GM12878 (cell line): Measurements from ENCODE around the gene PRICKLE3. TPM values are rescaled to one million over a fixed set of nuclear protein-coding genes. Genes with fewer than 3 reads are reported as not detected.
A peak's percentile ranks its signal among the peaks of the same experiment; 100 is the strongest.

Source experiments
- ATAC-seq: fragments of 200-7000 bp; cut with Tn5 transposase; 3 replicates; pipeline ENCODE4 v1.9.1; 2020; ENCODE audit warnings: mild to moderate bottlenecking, moderate library complexity
- BruUV-seq: library from RNA; stranded (reverse); fragments of 400-500 nt; replicated peaks from 2 replicates; lab custom pipeline; 2021; lab: Mats Ljungman, UMichigan
- CTCF ChIA-PET: fragments of 300-600 bp; sonication (Branson Sonifier 250); formaldehyde crosslinking; extraction: SDS; loops from one replicate; lab custom pipeline; 2021; ENCODE audit warnings: inconsistent platforms; lab: Yijun Ruan, JAX
- POLR2A ChIA-PET: fragments of 350-600 bp; formaldehyde crosslinking; extraction: SDS; loops from one replicate; lab custom pipeline; 2021; ENCODE audit warnings: inconsistent platforms; lab: Charles Lee
- RAD21 ChIA-PET: fragments of 300-600 bp; sonication (Branson Sonifier 250); formaldehyde crosslinking; loops from one replicate; lab custom pipeline; 2023; ENCODE audit warnings: antibody characterized with exemption; ENCODE audit not compliant: unreplicated experiment; lab: Charles Lee
- SMC1A ChIA-PET: fragments of 300-600 bp; sonication (Branson Sonifier 250); formaldehyde crosslinking; loops from one replicate; lab custom pipeline; 2023; ENCODE audit not compliant: unreplicated experiment, uncharacterized antibody; lab: Charles Lee
- DNase-seq: peaks from one replicate; pipeline ENCODE4 v3.0.0-alpha.2; 2011; ENCODE audit warnings: low read depth, low spot score
- FAIRE-seq: peaks from 3 replicates; lab custom pipeline; 2011; peaks lifted over from hg19 to GRCh38; lab: Jason Lieb, UNC
- H2AFZ ChIP-seq: 2 replicates; pipeline ENCODE4 v1.6.0; 2011; ENCODE audit warnings: low read depth, low read length, control low read depth; ENCODE audit not compliant: control insufficient read depth
- H3K27ac ChIP-seq: 2 replicates; pipeline ENCODE4 v1.5.1; 2011; ENCODE audit warnings: control low read depth; ENCODE audit not compliant: control insufficient read depth, insufficient read depth
- H3K27me3 ChIP-seq, 2 experiments: replicated peaks in 1 of 2; 2 replicates each; pipeline versions ENCODE4 v1.6.0 to v1.6.1; 2011; ENCODE audit warnings: low read length in 1 of 2; ENCODE audit not compliant: control insufficient read depth in 2 of 2, insufficient read depth in 2 of 2
- H3K36me3 ChIP-seq, 2 experiments: 2 replicates each; pipeline ENCODE4 v1.5.1; 2011; ENCODE audit warnings: low read length in 1 of 2; ENCODE audit not compliant: control insufficient read depth in 2 of 2, insufficient read depth in 2 of 2
- H3K4me1 ChIP-seq: 2 replicates; pipeline ENCODE4 v1.6.1; 2011; ENCODE audit warnings: mild to moderate bottlenecking, low read length, moderate library complexity, mixed read lengths; ENCODE audit not compliant: control insufficient read depth, insufficient read depth
- H3K4me2 ChIP-seq: 2 replicates; pipeline ENCODE4 v1.6.0; 2011; ENCODE audit warnings: control low read depth; ENCODE audit not compliant: control insufficient read depth, insufficient read depth
- H3K4me3 ChIP-seq: fragments of 200-600 bp; sonication (generic); 2 replicates; pipeline ENCODE4 v1.5.1; 2016
- H3K79me2 ChIP-seq: 2 replicates; pipeline ENCODE4 v1.6.0; 2011; ENCODE audit warnings: low read length; ENCODE audit not compliant: control insufficient read depth, insufficient read depth
- H3K9ac ChIP-seq: 2 replicates; pipeline ENCODE4 v1.8.0; 2011; ENCODE audit warnings: low read length, control low read depth, mixed read lengths; ENCODE audit not compliant: control insufficient read depth, insufficient read depth
- H3K9me3 ChIP-seq: replicated peaks from 3 replicates; pipeline ENCODE4 v1.5.1; 2011; ENCODE audit warnings: mild to moderate bottlenecking, low read length; ENCODE audit not compliant: control insufficient read depth, insufficient read depth
- H4K20me1 ChIP-seq: 2 replicates; pipeline ENCODE4 v1.6.0; 2011; ENCODE audit not compliant: control insufficient read depth, insufficient read depth
- GATAD2B ChIP-seq: fragments of 450-650 bp; conservative IDR thresholded peaks from 2 replicates; pipeline ENCODE4 v1.6.1; 2017; ENCODE audit warnings: low read depth, mild to moderate bottlenecking, moderate library complexity
- HDAC6 ChIP-seq: fragments of 200-600 bp; sonication (generic); IDR thresholded peaks from one replicate; pipeline ENCODE4 v1.8.0; 2017; ENCODE audit warnings: antibody characterized with exemption; ENCODE audit not compliant: unreplicated experiment
- IRF4 ChIP-seq: IDR thresholded peaks from 2 replicates; pipeline ENCODE4 v1.6.1; 2011; ENCODE audit warnings: low read depth, low read length
- MEF2B ChIP-seq: fragments of 450-650 bp; IDR thresholded peaks from 2 replicates; pipeline ENCODE4 v1.6.1; 2018; ENCODE audit warnings: mild to moderate bottlenecking, moderate library complexity; ENCODE audit not compliant: partially characterized antibody, poor library complexity, severe bottlenecking
- NR2F1 ChIP-seq: fragments of 450-650 bp; conservative IDR thresholded peaks from 2 replicates; pipeline ENCODE4 v1.6.1; 2017; ENCODE audit warnings: mild to moderate bottlenecking
- RELA ChIP-seq: fragments of 450-650 bp; IDR thresholded peaks from 2 replicates; pipeline ENCODE4 v1.8.0; 2014; ENCODE audit warnings: borderline replicate concordance; ENCODE audit not compliant: partially characterized antibody
- WGBS: methylation state at CpG from one replicate; pipeline ENCODE4 v1.1.6; 2016; ENCODE audit warnings: low lambda C conversion rate; ENCODE audit not compliant: insufficient replicate concordance, insufficient coverage; ENCODE audit errors: missing lambda C conversion rate; 5-methylcytosine and 5-hydroxymethylcytosine counted together
- in situ Hi-C: fragments of 300-500 bp; cut with MboI; formaldehyde crosslinking; loops from 9 replicates; pipeline ENCODE4 v1.14.3; 2018; ENCODE audit warnings: mixed read lengths
- intact Hi-C: fragments of 100-400 bp; cut with micrococcal nuclease; formaldehyde crosslinking; loops from one replicate; pipeline ENCODE4 v1.14.2; 2022; ENCODE audit not compliant: unreplicated experiment
- polyA plus RNA-seq, 11 experiments: library from polyadenylated mRNA; depleted of rRNA in 4 of 11; unstranded in 6 of 11; stranded (reverse) in 5 of 11; fragments of >200 nt; fragmentation: Nextera tagmentation in 4 of 11; fragmentation: Illumina TruSeq in 1 of 11; extraction: Ambion mirVana in 4 of 11; extraction: Trizol in 1 of 11; gene quantifications; 1 replicate in 1 of 11; 2 replicates in 10 of 11; pipeline versions ENCODE4 v1.2.1 to v1.2.3, GENCODE V29; 2011 to 2016; ENCODE audit warnings: inconsistent platforms in 2 of 11, missing spikeins in 2 of 11, low read depth in 1 of 11
- total RNA-seq, 4 experiments: library from RNA; depleted of rRNA in 3 of 4; stranded (reverse); fragments of >200 nt in 3 of 4; fragmentation: Illumina TruSeq in 1 of 4; extraction: Trizol in 1 of 4; gene quantifications; 2 replicates each; pipeline versions ENCODE4 v1.2.1 to v1.2.3, GENCODE V29; 2013 to 2021

PRICKLE3 gene
- total and polyA plus RNA-seq, 10 of the 15 experiments (the other 5 are each of a cell fraction or from before 2014, with no cell fraction given), result 0.69 to 17.4 (median 7.6) TPM

- in situ Hi-C loops, result no loop called here
- ChIA-PET RAD21 (no interaction called here), SMC1A (no interaction called here), CTCF (interaction anchor here (1.1 kb wide), 1 partner anchor 40 kb away, joined by 3 read pairs; no protein-coding TSS in a partner anchor), POLR2A (no interaction called here)
- ATAC-seq (no peak), DNase-seq (no peak), FAIRE-seq (no peak)
- WGBS, result 13% methylated on average over 2 of the region's 2 CpGs
- Histone ChIP-seq H3K4me1 (peaks cover 5% of the 10 kb centered on the region), H3K9ac (no peak overlapping the region), H4K20me1 (no peaks in the 10 kb centered on the region), H2AFZ (no peak overlapping the region), H3K9me3 (no peaks in the 10 kb centered on the region; the same call in 2 of the 3 replicates), H3K27ac (no peak overlapping the region), H3K4me3 (no peak overlapping the region), H3K79me2 (peaks cover 3% of the 10 kb centered on the region; the same call in 1 of the 2 replicates), H3K36me3 (no peaks in the 10 kb centered on the region), H3K27me3 (no peaks in the 10 kb centered on the region), H3K4me2 (no peak overlapping the region)
- TF ChIP-seq IRF4 (no peak), RELA (no peak), MEF2B (no peak)
- intact Hi-C loops, result no loop called here
- no TSS peak for BruUV-seq
Observed at GRCh38 chrX:49232525-49232924, 46.4 kb upstream of the PRICKLE3 start.

DNA sequence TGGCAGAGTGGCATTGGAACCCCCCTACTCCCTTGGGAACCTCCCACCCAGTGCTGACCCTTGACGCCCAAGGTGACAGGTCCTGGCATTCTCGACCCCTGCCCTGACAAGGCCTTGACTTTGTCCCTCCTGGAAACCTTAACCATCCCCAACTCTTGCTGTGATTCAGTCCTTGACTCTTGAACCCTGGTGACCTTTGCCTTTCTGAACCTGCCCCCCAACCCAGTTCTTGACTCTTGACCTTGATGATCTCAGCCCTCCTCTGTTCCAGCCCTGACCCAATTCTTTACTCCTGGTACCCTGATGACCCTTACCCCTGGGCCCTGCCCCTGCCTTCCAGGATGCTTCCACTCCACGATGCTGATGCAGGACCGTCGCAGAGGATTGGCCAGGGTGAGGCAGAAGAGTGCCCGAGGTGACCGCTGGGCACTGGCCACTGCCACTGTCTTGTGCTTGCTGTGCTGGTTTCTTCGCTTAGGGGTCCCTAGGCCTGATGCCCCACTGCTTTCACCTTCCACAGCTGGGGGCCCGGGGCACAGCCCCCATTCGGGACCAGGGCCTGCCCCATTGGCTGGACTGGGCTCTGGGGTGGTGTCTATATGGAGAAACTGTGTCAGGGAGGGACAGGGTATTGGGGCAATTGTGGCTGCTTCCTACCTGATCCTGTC is 45.3 kb upstream of the PRICKLE3 start:
- Histone ChIP-seq H3K36me3 (no peaks in the 10 kb centered on the region), H3K4me1 (no peaks in the 10 kb centered on the region), H3K9me3 (no peaks in the 10 kb centered on the region; the same call in 2 of the 3 replicates), H3K9ac (no peak overlapping the region; the same call in 1 of the 2 replicates), H2AFZ (no peak overlapping the region; the same call in 1 of the 2 replicates), H3K27me3 (no peaks in the 10 kb centered on the region), H3K4me3 (no peak overlapping the region), H3K27ac (no peak overlapping the region), H4K20me1 (no peaks in the 10 kb centered on the region), H3K4me2 (peak overlapping the region; percentile 59; the same call in 1 of the 2 replicates), H3K79me2 (peaks cover 3% of the 10 kb centered on the region; the same call in 1 of the 2 replicates)
- ChIA-PET SMC1A (no interaction called here), POLR2A (interaction anchor here (1.0 kb wide), 1 partner anchor 39 kb away, joined by 3 read pairs; no protein-coding TSS in a partner anchor), CTCF (interaction anchor here (1.1 kb wide), 1 partner anchor 39 kb away, joined by 3 read pairs; no protein-coding TSS in a partner anchor), RAD21 (no interaction called here)
- intact Hi-C loops (no loop called here), in situ Hi-C loops (no loop called here)
- DNase-seq (no peak), FAIRE-seq (no peak), ATAC-seq (no peak)
- 0 out of 2 replicates have a peak, but pooled peaks have one; percentile 28 for TF ChIP-seq GATAD2B
- no peak for TF ChIP-seq HDAC6
- TF ChIP-seq NR2F1, result 0 out of 2 replicates have a peak, but pooled peaks have one; percentile 26
- WGBS, result 63% methylated on average over 10 of the region's 10 CpGs
- BruUV-seq, result no TSS peak
